NCI-H510A treated with DMSO at 0.1 percent for 48 hours (cell line): ENCODE measurements around the gene ZBTB16.

Experiments
- DNase-seq: peaks from one replicate; lab custom pipeline; 2025; lab: John Stamatoyannopoulos, UW

The ZBTB16 gene

DNA sequence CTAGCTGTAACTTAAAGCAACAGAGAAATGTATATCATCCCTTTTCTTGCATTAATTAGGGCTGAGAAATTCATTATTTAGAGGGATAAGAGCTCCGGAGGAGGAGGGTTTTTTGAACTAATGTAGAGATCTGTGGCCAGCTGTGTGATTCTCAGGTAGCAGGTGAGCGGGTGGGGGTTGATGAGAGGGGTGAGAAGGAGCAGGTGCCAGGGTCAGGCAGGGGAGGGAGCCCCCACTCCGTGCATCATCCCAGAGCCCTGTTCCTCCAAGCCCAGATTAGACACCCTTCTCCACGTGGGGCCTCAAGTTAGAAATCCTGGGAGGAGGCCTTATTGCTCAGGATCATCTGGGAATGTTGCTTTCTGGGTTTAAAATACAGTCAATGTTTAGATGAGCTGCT, 24.9 kb downstream of the ZBTB16 start:
- DNase-seq, result peak; percentile 38

DNA sequence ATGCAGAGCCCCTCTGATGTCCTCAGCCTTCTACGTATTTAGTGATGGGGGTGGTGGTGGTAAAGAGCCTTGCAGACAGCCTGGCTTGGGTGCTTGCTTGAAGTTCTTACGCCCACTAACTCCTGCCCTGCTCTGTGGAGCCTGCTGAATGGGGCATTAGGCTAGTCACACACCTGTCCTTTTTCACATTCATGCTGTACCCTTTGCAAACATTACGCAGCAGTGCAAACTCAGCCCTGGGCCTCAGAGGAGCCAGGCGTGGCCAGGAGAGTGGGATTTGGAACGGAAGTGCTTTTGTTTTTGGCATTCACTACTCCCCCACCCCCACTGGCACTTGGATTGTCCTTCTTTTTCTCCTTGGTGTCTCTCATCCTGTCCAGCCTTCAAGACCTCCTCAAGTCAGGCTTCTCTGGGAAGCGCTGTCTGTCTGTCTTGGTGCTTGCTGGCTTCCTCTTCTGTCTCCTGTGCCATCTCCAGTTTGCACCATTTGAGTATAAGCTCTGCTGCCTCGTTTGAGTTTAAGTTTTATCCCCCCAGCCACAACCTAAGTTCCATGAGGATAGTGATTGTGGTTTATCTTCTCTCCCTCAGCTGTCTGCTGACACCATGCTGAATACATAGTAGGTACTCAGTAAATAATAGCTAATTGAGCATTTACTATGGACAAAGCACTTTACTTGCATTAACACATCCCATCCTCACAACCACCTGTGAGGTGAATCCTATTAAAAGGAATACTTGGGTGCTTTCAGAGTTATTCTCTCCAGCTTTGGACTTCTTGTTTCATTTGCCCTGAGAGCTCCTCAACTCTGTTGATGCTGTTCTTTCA, 26.7 kb downstream of the ZBTB16 start:
- peak; percentile 76 for DNase-seq

DNA sequence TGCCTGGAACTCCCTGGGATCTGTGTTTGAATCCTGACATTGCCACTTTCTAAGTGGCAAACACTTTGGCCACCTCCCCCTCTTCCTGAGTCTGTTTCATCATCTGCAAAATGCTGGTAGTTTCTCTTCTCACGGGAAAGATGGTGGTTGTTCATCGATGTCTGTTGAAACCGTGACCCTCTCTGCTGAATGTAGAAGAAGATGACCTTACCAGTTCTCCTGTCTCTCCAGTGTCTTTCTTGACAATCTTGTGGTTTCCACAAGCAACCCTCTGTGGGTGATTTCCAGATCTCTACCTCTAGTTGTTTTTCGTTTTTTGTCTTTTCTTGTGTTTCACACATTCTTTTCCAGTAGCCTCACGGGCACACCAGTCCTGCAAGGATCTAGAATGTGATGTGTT, 27.5 kb downstream of the ZBTB16 start:
- no peak for DNase-seq

DNA sequence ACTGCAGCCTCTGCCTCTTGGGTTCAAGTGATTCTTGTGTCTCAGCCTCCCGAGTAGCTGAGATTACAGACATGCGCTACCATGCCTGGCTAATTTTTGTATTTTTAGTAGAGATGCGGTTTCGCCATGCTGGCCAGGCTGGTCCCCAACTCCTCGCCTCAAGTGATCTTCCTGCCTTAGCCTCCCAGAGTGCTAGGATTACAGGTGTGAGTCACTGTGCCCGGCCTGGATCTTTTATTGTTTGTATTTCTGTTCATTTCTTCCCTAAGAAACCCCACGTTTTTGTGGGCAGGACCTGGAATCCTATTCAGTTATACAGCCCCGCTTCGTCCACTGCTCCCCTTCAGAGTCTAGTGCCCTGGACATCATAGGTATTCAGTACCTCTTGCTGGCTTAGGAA, 28.7 kb downstream of the ZBTB16 start:
- DNase-seq, result no peak

DNA sequence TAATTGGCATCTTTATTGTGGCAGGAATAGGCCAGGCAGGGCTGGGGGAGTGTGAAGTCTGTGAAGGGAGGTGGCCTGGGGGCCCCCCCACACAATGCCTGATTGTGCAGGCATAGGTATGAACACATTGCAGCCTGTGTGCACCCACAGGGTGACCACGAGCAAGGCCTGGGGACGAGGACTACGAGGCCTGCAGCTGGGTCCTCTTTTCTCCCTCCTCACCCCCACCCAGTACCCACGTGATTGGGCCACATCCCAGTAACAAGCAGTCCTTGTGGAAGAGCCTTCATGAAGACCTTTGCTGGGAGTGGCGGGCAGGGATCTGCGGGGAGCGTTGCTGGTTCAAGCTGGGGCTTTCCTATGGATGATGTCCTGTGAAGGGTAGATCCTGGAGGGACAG, 29.3 kb downstream of the ZBTB16 start:
- DNase-seq, result no peak

DNA sequence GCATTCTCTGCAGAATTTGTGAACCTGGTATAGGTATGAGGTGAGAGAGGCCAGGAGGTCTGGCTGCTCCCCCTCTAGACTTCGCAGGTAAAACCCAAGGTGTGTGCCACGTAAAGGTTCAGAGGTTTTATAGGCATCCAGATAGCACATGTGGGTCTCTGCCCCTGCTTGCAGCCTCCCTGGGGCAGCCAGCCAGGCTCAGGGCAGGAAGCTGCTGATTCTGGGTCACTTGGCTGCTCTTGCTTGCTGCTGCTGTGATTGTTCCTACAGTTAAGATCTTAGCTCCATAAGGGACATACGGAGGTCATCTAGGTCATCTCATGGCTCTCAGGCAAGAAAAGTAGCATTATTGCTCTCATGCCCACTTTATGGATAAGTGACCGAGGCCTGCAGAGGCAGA, 30.2 kb downstream of the ZBTB16 start:
- DNase-seq, result no peak

DNA sequence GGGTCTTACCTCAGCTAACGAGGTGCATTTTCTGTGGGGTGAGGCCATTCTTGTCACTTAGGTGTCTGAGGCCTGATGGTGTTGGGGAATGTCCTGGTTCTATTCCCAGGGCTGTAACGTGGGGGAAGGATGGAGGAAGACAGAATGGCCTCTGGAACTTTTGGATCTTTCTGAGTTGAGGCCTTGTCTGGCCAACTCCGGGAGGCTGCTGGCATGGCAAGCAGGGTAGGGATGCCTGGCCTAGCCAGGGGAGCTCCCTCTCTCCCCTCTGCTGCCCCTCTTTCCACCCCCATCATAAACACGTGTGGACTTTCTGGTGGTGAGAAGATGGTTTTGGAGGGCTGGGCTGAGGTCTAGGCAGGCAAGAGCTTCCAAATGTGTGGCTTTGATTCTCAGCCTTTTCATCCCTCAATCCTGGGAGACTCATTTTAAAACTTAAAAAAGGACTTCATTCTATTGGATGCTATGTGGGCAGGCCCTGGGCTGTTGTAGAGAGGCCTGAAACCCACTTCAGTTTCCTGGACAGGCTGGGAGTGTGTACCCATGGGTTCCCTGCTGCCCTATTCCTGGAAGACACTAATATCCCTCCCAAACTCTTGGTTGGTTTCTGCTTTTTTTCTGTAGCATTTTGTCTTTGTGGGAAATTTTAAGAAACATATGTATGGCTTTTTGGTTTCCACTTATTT, 30.9 kb downstream of the ZBTB16 start:
- peak; percentile 59 for DNase-seq

DNA sequence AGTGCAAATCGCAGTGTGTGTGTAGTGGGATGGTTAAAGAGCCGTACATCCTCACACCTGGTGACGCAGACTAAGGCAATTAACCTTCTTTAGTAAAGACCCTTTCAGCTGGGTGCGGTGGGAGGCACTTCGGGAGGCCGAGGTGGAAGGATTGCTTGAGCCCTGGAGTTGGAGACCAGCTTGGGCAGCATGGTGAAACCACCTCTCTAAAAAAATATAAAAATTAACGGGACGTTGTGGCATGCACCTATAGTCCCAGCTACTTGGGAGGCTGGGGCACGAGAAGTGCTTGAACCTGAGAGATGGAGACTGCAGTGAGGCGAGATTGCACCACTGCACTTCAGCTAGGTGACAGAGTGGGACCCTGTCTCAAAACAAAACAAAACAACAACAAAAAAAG, 31.5 kb downstream of the ZBTB16 start:
- DNase-seq, result no peak

DNA sequence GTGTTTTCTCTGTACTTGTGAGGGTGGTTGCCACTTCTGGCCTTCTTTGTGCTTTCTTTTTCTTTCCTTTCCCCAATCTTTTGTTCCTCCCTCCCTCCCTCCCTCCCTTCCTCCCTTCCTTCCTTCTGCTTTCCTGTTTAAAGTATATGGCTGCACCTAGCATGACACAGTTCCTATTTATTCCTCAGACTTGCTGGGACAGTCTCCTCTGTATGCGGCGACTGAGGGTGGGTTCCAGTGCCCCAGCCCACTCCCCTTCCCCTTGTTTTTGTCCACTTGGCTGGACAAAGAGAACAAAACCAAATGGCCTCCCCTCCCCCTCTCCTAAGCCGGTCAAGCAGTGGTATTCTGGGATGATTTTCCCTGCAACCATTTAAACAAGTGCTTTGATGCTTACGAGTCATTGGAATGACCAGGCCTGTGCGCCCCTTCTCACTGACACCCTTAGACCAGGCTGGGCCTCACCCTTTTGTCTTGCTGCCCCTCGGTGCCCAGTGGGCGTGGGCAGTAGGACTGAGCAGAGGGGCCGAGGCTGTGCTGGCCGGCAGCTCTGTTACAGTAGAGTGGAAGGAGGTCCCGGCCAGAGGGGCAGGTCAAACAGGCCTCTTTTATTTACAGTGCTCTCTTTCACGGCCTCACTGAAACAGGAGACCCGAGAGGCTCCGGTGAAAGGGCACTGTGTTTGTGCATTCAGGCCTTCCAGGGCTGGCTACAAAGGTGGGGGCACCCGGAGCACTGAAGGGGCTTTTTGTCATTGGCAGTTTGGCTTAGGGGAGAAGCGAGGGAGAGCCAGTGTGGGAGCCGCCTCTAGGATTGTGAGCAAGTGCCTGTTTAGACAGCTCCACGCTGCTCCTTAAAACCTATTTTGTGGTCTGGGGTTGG, 32.2 kb downstream of the ZBTB16 start:
- no peak for DNase-seq

DNA sequence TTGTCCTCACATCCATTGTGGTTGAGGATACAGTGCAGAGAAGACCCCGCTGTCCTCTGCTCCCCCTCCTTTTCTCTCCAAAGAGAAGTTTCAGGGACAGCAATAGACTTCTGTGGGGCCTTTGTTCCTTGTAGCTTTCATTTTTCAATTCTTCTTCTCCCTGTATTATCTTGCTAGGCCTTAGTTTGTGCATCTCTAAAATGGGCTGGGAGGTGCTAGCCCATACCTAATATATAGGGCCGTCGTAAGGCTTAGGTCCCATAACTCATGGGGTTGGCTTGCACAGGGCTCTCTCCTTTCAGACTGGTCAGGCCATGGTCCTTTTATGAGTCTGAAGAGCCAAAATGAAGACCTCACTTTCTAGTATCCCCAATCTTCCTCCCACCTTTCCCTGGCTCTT, 33.0 kb downstream of the ZBTB16 start:
- DNase-seq, result no peak

DNA sequence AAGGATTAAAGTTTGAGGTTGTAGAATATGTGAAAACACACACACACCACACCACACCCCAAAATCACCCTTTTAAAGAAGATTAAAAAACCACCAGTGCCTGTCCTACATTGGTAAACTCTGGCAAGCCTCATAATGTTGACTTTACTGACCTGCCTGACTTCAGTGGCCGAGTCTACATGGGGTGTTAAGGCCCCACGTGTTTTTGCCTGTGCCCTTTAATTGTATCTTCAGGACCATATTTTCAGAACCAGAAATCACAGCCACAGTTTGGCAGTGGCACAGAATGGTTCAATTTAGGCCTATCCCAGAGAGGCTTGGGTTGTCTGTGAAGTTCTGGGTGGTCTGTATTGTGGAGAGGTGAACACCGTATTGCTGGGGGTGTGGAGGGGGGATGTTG, 33.4 kb downstream of the ZBTB16 start:
- DNase-seq, result no peak

DNA sequence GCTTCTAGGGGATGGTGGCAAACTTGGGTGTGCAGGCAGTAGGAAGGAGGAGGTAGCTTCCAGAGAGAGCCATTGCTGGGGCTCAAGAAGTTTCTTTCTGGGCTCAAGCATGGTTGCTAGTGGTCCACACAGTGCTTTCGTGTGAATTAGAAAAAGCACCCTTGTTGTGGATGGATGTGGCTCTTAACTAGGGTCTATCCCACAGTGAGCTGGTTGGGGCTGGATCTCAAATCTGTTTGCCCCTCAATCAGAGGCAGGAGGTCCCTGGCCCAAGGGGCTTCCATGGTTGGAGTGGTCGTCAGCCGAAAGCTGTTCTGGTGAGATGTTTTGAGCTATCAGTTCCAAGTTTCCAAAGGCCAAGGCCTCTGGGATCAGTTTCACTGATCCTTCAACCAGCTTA, 35.0 kb downstream of the ZBTB16 start:
- no peak for DNase-seq

DNA sequence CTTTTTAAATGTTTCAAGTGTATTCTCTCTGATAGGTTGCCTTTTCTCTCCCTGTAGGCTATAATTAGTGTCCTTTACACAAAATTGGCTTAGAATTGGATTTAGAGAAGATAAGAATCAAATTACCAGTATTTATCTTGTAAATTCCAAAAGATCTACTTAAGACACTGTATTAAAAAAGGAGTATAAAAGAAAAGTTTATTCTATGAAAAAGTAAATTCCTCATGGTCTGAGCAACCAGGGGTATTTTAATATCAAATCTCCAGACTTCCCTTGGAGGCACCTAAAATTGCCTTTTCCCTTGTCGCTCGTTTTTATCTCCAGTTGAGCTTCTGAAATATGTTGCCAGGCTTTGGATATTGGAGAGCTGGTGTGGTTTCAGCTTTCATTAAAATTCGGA, 36.4 kb downstream of the ZBTB16 start:
- no peak for DNase-seq

DNA sequence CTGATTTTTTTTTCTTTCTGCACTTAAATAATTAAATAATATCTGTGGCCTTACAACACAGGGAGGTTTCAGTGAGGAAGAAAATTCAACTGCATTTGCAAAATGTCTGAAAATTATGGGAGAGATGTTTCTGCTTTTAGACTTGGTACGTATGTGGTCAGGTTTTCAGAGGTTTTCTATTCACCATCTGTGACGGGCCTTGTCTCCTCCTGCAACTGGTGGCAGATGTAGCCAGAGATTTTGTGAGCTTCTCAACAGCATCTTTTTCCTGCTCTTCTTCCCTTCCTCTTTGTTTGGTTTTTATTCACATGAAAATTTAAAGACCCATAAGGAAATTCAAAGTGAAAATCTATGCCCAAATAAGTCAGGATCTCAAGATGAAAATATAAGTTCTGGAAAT, 38.3 kb downstream of the ZBTB16 start:
- DNase-seq, result no peak

DNA sequence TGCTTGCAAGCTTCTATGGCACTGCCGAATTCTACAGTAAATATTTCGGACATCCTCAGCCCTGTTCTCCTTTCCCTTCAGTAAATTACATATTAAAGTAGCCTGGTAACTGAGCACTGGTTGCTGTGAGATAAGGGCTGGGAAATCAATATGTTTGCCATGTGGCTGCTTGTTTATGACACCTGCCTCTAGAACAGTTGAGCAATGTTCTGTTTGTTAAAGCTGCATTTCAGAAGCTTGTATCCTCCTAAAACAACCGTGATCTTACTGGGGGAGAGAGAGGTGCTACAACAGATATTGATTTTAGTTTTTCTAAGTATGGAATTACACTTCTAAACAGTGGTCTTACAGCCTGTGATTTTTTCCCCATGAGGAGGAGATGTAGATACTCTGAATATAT, 39.4 kb downstream of the ZBTB16 start:
- peak; percentile 89 for DNase-seq

DNA sequence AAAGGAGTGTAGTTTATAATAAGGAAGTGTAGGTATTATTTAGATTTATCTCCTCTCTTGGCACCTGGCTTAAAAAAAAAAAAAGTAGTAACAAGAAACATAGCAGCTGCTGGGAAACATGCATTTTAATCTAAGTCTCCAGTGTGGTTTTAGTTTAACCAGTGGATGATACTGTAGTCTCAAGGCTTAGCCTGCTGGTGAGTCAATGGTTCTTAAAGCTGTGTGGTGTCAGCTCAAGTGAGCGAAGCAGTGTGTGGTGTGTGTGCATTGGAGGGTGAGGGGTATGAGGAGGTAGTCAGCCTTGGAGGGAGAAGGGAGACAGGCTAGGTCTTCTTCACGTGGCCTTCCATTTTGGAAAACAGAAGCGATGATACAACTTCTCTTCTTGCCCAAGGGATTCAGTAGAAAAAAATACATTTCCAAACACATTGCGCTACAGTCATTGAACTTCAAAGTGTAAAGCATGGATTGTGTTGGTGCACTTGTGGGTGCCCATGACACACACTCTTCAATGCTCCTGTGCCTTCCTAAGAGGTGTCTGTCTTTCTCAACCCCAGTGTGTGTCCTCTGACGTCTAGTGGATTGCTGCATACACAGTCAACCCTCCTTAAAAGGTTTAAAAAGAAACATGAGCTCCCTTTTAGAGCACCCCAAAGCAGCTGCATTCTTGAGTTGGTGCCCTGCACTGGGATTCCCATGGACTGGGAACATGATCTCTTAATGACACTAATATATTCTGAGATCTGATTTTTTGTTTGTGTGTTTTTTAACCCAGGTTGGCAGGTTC, 40.1 kb downstream of the ZBTB16 start:
- DNase-seq, result peak; percentile 63

DNA sequence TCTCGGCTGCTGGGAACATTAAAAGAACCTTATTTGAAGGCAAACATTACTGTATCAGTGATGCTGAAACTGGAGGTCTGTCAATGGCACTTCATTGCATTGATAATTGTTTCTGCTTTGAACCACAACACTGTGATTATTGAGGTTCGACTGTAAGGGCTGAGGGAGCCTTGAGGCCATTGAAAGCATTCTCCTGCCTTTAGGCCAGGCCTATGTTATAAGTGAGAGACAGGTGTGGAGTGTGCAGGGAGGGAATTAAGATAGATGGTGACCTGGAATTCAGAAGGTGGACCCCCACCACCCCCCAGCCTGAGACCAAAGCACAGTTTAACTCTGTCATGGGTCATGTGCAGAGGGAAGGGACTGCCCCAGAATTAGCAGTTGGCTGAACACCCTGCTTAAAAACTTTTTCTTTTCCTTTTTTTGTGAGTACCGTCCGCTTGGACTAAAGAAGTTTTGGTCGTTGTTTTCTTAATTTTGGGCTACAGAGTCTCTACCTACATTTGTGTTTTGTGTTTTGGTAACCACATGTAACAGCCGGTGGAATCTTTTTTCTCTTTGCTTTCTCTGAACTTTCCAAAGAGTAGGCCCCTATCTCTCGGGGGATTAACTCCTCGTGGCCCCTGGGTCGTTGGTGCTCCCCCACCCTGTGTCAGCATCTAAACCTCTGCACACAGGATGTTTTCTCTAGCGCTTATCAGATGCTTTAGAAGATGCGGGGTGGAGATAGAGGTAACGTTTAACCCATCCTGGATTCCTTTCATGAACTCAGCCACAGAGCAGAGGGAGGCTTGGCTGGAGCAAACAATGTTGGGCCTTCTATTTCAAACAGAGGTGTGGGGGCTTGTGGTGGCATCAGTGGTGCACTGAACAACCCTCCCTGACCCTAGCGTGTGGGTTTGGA, 43.7 kb downstream of the ZBTB16 start:
- DNase-seq, result no peak

DNA sequence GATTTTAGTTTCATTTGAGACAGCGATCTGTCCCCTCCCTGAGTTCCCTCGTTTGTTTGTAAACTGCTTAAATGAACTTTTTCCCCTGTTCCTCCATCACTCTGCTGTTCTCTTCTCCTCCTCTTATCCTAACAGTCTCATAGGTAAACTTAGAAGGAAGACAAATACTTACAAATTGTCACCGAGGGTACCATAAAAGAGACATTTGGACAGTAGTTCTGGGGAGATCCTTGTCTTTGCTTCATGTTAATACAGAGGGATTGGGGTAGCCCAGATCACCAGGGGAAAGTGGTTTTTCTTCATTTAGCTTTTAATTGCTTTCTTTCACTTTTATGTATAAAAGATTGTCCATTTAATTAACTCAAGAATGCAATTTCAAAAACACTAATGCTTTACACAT, 46.1 kb downstream of the ZBTB16 start:
- no peak for DNase-seq

DNA sequence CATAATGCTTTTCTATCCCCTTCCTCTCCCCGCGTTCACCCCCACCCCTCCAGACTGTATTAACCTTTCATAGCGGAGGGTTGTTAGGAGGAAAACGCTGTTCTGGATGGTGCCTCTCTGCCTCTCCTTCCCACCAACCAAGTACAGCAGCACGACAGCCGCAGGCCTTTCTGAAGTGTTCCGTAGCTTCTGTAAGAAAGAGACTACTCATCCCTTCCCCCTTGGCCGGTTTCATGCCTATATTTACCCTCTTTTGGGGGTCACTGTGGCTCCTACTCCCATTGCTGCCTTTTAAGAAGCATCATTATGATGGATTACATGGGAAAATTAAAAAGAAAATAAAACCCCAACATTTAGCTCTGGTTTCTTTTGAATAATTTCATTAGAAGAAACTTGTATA, 46.5 kb downstream of the ZBTB16 start:
- no peak for DNase-seq

DNA sequence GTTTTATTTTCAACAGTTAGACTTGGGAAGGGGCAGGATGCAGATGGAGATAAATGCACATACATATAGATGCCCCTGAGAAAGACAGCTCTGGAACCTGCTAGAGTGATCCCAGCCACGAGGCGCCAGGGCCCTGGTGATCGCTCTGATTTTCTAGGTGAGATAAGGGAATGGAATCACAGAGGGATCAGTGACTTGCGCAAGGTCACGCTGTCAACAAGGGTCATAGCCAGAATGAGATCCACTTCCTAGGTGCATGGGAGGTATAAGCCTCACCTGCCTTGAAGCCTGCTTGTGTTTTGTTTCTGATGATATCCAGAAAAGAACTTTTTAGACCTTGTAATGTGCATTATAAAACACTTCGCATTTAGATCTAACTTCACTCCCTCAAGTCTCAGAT, 47.5 kb downstream of the ZBTB16 start:
- DNase-seq, result no peak
